Tibial artery (tissue), 4 donors: Measurements from ENCODE around the gene SLC12A3.
A peak's percentile ranks its signal among the peaks of the same experiment; 100 is the strongest.

Experiments used
- DNase-seq, 2 donors: peaks; one replicate each; pipeline ENCODE4 v3.0.0-alpha.2; 2019
- H3K27ac ChIP-seq, 2 donors: fragments of 200-600 bp; sonication (generic) in 1 of 2; 1 replicate in 1 of 2; 2 replicates in 1 of 2; pipeline ENCODE4 v1.5.1; 2018 to 2019; ENCODE audit warnings: mild to moderate bottlenecking in 1 of 2
- H3K27me3 ChIP-seq, 2 donors: fragments of 200-600 bp; sonication (generic) in 1 of 2; one replicate each; pipeline versions ENCODE4 v1.5.1 to v1.6.0; 2016 to 2019
- H3K36me3 ChIP-seq, 3 donors: fragments of 200-600 bp; sonication (generic) in 2 of 3; one replicate each; pipeline ENCODE4 v1.5.1; 2016 to 2019; ENCODE audit warnings: mild to moderate bottlenecking in 2 of 3
- H3K4me1 ChIP-seq, 4 donors: fragments of 200-600 bp; sonication (generic) in 2 of 4; 1 replicate in 3 of 4; 2 replicates in 1 of 4; pipeline ENCODE4 v1.5.1; 2016 to 2019
- H3K4me3 ChIP-seq, 2 donors: fragments of 200-600 bp; sonication (generic) in 1 of 2; 1 replicate in 1 of 2; 2 replicates in 1 of 2; pipeline ENCODE4 v1.5.1; 2018 to 2019; ENCODE audit warnings: mild to moderate bottlenecking in 2 of 2
- H3K9me3 ChIP-seq, 3 donors: fragments of 200-600 bp; sonication (generic) in 1 of 3; one replicate each; pipeline ENCODE4 v1.5.1; 2016 to 2019
- intact Hi-C: fragments of 100-400 bp; cut with DNase I; formaldehyde crosslinking; loops from one replicate; pipeline ENCODE4 v1.15.0; 2023; ENCODE audit warnings: low total_unique reads
- TF ChIP-seq, protein P1 (sequence below), 2 experiments: fragments of 200-600 bp in 1 of 2; fragments of 450-650 bp in 1 of 2; IDR thresholded peaks; one replicate each; pipeline ENCODE4 v1.5.1; 2017 to 2019; ENCODE audit warnings: antibody characterized with exemption in 2 of 2, mild to moderate bottlenecking in 1 of 2, moderate library complexity in 1 of 2

SLC12A3 gene

DNA sequence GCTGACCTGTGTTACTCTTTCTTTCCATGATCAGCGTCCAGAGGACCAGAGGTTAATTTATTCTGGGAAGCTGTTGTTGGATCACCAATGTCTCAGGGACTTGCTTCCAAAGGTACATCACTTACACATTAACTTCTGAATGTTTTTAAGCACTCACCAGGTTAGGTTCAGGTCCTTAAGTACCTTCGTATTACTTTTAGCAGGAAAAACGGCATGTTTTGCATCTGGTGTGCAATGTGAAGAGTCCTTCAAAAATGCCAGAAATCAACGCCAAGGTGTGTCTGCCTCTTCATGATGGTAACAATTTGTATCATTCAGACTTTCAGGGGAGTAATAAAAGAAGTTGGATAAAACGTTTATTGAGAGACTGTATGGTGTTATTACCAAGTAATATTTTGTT lies 70.2 kb downstream of the SLC12A3 start:
- intact Hi-C loops: loop anchor here (5.0 kb wide), 1 partner anchor 68 kb away; the partner anchor contains the start of gene SLC12A3
- H3K27ac ChIP-seq: peak overlapping the region in 1 of 2 donors; percentile 99
- peak overlapping the region; percentile 64 to 97 for H3K4me3 ChIP-seq
- H3K27me3 ChIP-seq: no peaks in the 10 kb centered on the region
- peaks cover 0 to 56% (median 23%) of the 10 kb centered on the region in 4 donors for H3K4me1 ChIP-seq
- H3K9me3 ChIP-seq: no peaks in the 10 kb centered on the region
- peaks cover 47 to 53% (median 52%) of the 10 kb centered on the region in 3 donors for H3K36me3 ChIP-seq
- TF ChIP-seq, protein P1, sequence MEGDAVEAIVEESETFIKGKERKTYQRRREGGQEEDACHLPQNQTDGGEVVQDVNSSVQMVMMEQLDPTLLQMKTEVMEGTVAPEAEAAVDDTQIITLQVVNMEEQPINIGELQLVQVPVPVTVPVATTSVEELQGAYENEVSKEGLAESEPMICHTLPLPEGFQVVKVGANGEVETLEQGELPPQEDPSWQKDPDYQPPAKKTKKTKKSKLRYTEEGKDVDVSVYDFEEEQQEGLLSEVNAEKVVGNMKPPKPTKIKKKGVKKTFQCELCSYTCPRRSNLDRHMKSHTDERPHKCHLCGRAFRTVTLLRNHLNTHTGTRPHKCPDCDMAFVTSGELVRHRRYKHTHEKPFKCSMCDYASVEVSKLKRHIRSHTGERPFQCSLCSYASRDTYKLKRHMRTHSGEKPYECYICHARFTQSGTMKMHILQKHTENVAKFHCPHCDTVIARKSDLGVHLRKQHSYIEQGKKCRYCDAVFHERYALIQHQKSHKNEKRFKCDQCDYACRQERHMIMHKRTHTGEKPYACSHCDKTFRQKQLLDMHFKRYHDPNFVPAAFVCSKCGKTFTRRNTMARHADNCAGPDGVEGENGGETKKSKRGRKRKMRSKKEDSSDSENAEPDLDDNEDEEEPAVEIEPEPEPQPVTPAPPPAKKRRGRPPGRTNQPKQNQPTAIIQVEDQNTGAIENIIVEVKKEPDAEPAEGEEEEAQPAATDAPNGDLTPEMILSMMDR (IDR thresholded peaks at IDR 0.05): no peak
- DNase-seq: peak in 1 of 2 donors; percentile 0

DNA sequence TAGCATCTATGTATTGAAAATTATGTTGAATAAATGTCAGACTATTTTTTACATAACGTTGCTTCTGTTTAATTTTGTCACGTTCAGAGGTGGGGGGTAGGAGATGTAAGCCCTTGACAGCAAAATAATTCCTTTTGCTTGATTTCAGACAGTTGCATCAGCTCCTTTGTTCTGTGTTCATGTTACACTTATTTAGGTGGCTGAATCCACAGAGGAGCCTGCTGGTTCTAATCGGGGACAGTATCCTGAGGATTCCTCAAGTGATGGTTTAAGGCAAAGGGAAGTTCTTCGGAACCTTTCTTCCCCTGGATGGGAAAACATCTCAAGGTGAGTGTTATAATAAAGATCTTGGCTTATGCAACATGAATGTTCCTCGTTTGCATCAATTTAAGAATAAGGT lies 71.5 kb downstream of the SLC12A3 start:
- Histone ChIP-seq H3K4me1 (peaks cover 0 to 48% (median 19%) of the 10 kb centered on the region in 4 donors), H3K27me3 (no peaks in the 10 kb centered on the region), H3K36me3 (peaks cover 60 to 66% (median 65%) of the 10 kb centered on the region in 3 donors), H3K27ac (no peak overlapping the region), H3K4me3 (no peak overlapping the region), H3K9me3 (no peaks in the 10 kb centered on the region)
- intact Hi-C loops: loop anchor here (5.0 kb wide), 1 partner anchor 69 kb away; the partner anchor contains the start of gene SLC12A3
- DNase-seq: no peak
- TF ChIP-seq, protein P1 (IDR thresholded peaks at IDR 0.05): no peak

DNA sequence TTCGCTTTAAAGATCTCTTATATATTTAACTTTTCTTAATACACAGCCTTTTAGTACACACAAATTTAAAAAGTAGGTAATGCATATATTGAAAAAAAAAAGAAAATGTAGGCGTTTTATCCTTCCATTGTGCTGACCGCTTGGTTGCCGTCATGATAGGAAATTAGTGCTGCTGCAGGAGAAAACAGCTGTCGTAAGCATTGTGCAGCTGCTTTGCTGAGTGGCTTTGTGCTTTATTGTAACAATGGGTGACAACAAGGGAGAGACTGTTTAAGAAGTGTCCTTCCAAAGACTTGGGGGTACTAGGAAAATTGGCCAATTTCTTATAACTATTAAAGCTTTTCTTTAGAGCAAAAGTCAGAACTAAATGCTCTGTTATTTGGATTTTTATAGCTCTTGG lies 71.9 kb downstream of the SLC12A3 start:
- no peak for DNase-seq
- H3K9me3 ChIP-seq: no peaks in the 10 kb centered on the region
- no peak overlapping the region for H3K27ac ChIP-seq
- intact Hi-C loops: loop anchor here (5.0 kb wide), 1 partner anchor 70 kb away; the partner anchor contains the start of gene SLC12A3
- H3K4me1 ChIP-seq: peaks cover 0 to 46% (median 18%) of the 10 kb centered on the region in 4 donors
- TF ChIP-seq, protein P1 (IDR thresholded peaks at IDR 0.05): no peak
- no peak overlapping the region for H3K4me3 ChIP-seq
- H3K36me3 ChIP-seq: peaks cover 65 to 71% (median 70%) of the 10 kb centered on the region in 3 donors
- no peaks in the 10 kb centered on the region for H3K27me3 ChIP-seq

DNA sequence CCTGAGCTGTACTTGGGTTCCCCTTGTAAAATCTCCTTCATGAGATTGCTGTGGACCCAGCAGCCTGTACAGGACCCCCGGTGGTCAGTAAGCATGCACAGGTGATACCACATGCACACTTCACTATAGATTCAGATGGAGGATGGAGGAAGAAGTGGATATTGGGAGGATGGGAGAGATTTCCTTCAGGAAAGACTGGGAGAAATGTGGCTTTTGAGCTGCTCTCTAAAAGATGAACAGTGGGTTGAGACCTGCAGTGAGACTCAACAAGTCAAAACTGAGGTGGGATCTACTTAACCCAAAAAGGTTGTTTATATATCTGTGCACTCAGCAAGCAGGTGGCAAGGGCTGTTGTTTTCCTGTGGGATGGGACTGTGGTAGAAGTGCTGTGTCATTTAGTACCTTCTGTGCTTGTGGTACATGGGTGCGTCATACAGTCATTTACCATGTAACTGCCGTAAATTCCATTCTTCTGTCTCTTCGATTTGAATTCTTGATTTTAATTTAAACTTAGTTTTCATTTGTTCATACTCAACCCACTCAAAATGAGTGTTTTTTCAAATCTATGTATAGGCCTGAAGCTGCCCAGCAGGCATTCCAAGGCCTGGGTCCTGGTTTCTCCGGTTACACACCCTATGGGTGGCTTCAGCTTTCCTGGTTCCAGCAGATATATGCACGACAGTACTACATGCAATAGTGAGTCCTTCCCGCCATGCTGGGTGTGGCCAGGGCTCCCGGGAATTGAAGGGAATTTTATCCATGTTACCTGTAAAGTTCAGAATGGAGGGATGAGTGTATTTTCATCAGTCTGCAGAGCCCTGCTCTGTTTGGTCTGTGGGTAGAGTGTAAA lies 73.9 kb downstream of the SLC12A3 start:
- no peak overlapping the region for H3K4me3 ChIP-seq
- H3K4me1 ChIP-seq: peaks cover 0 to 39% (median 16%) of the 10 kb centered on the region in 4 donors
- H3K9me3 ChIP-seq: no peaks in the 10 kb centered on the region
- peak in 1 of 2 donors; percentile 53 for DNase-seq
- intact Hi-C loops: loop anchor here (5.0 kb wide), 1 partner anchor 72 kb away; the partner anchor contains the start of gene SLC12A3
- H3K36me3 ChIP-seq: peaks cover 84 to 90% (median 89%) of the 10 kb centered on the region in 3 donors
- no peaks in the 10 kb centered on the region for H3K27me3 ChIP-seq
- TF ChIP-seq, protein P1 (IDR thresholded peaks at IDR 0.05): no peak
- no peak overlapping the region for H3K27ac ChIP-seq

DNA sequence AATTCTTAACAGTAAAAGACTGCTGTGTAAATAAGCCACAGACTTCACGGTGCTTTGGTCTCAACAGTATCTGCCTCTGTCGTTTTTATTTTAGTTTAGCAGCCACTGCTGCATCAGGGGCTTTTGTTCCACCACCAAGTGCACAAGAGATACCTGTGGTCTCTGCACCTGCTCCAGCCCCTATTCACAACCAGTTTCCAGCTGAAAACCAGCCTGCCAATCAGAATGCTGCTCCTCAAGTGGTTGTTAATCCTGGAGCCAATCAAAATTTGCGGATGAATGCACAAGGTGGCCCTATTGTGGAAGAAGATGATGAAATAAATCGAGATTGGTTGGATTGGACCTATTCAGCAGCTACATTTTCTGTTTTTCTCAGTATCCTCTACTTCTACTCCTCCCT lies 74.8 kb downstream of the SLC12A3 start:
- no peaks in the 10 kb centered on the region for H3K9me3 ChIP-seq
- no peaks in the 10 kb centered on the region for H3K27me3 ChIP-seq
- intact Hi-C loops: loop anchor here (5.0 kb wide), 1 partner anchor 72 kb away; the partner anchor contains the start of gene SLC12A3
- H3K36me3 ChIP-seq: peaks cover 93 to 99% (median 98%) of the 10 kb centered on the region in 3 donors
- no peak overlapping the region for H3K27ac ChIP-seq
- no peak overlapping the region for H3K4me3 ChIP-seq
- DNase-seq: peak in 1 of 2 donors; percentile 23
- peaks cover 0 to 34% (median 14%) of the 10 kb centered on the region in 4 donors for H3K4me1 ChIP-seq
- TF ChIP-seq, protein P1 (IDR thresholded peaks at IDR 0.05): no peak
